GM12878 (cell line): ENCODE data around the gene WDFY3. TPM values are rescaled to one million over a fixed set of nuclear protein-coding genes. Genes with fewer than 3 reads are reported as not detected.

Source experiments
- ATAC-seq: fragments of 200-7000 bp; cut with Tn5 transposase; 3 replicates; pipeline ENCODE4 v1.9.1; 2020; ENCODE audit warnings: mild to moderate bottlenecking, moderate library complexity
- BruUV-seq: library from RNA; stranded (reverse); fragments of 400-500 nt; replicated peaks from 2 replicates; lab custom pipeline; 2021; lab: Mats Ljungman, UMichigan
- CTCF ChIA-PET: fragments of 300-600 bp; sonication (Branson Sonifier 250); formaldehyde crosslinking; extraction: SDS; loops from one replicate; lab custom pipeline; 2021; ENCODE audit warnings: inconsistent platforms; lab: Yijun Ruan, JAX
- POLR2A ChIA-PET: fragments of 350-600 bp; formaldehyde crosslinking; extraction: SDS; loops from one replicate; lab custom pipeline; 2021; ENCODE audit warnings: inconsistent platforms; lab: Charles Lee
- RAD21 ChIA-PET: fragments of 300-600 bp; sonication (Branson Sonifier 250); formaldehyde crosslinking; loops from one replicate; lab custom pipeline; 2023; ENCODE audit warnings: antibody characterized with exemption; ENCODE audit not compliant: unreplicated experiment; lab: Charles Lee
- SMC1A ChIA-PET: fragments of 300-600 bp; sonication (Branson Sonifier 250); formaldehyde crosslinking; loops from one replicate; lab custom pipeline; 2023; ENCODE audit not compliant: unreplicated experiment, uncharacterized antibody; lab: Charles Lee
- DNase-seq: peaks from one replicate; pipeline ENCODE4 v3.0.0-alpha.2; 2011; ENCODE audit warnings: low read depth, low spot score
- FAIRE-seq: peaks from 3 replicates; lab custom pipeline; 2011; peaks lifted over from hg19 to GRCh38; lab: Jason Lieb, UNC
- H2AFZ ChIP-seq: 2 replicates; pipeline ENCODE4 v1.6.0; 2011; ENCODE audit warnings: low read depth, low read length, control low read depth; ENCODE audit not compliant: control insufficient read depth
- H3K27ac ChIP-seq: 2 replicates; pipeline ENCODE4 v1.5.1; 2011; ENCODE audit warnings: control low read depth; ENCODE audit not compliant: control insufficient read depth, insufficient read depth
- H3K27me3 ChIP-seq, 2 experiments: replicated peaks in 1 of 2; 2 replicates each; pipeline versions ENCODE4 v1.6.0 to v1.6.1; 2011; ENCODE audit warnings: low read length in 1 of 2; ENCODE audit not compliant: control insufficient read depth in 2 of 2, insufficient read depth in 2 of 2
- H3K36me3 ChIP-seq, 2 experiments: 2 replicates each; pipeline ENCODE4 v1.5.1; 2011; ENCODE audit warnings: low read length in 1 of 2; ENCODE audit not compliant: control insufficient read depth in 2 of 2, insufficient read depth in 2 of 2
- H3K4me1 ChIP-seq: 2 replicates; pipeline ENCODE4 v1.6.1; 2011; ENCODE audit warnings: mild to moderate bottlenecking, low read length, moderate library complexity, mixed read lengths; ENCODE audit not compliant: control insufficient read depth, insufficient read depth
- H3K4me2 ChIP-seq: 2 replicates; pipeline ENCODE4 v1.6.0; 2011; ENCODE audit warnings: control low read depth; ENCODE audit not compliant: control insufficient read depth, insufficient read depth
- H3K4me3 ChIP-seq: fragments of 200-600 bp; sonication (generic); 2 replicates; pipeline ENCODE4 v1.5.1; 2016
- H3K79me2 ChIP-seq: 2 replicates; pipeline ENCODE4 v1.6.0; 2011; ENCODE audit warnings: low read length; ENCODE audit not compliant: control insufficient read depth, insufficient read depth
- H3K9ac ChIP-seq: 2 replicates; pipeline ENCODE4 v1.8.0; 2011; ENCODE audit warnings: low read length, control low read depth, mixed read lengths; ENCODE audit not compliant: control insufficient read depth, insufficient read depth
- H3K9me3 ChIP-seq: replicated peaks from 3 replicates; pipeline ENCODE4 v1.5.1; 2011; ENCODE audit warnings: mild to moderate bottlenecking, low read length; ENCODE audit not compliant: control insufficient read depth, insufficient read depth
- H4K20me1 ChIP-seq: 2 replicates; pipeline ENCODE4 v1.6.0; 2011; ENCODE audit not compliant: control insufficient read depth, insufficient read depth
- ATF3 ChIP-seq: IDR thresholded peaks from 2 replicates; pipeline ENCODE4 v1.6.1; 2011; ENCODE audit warnings: low read depth, mild to moderate bottlenecking, low read length, moderate library complexity, borderline replicate concordance; ENCODE audit errors: extremely low read depth
- BMI1 ChIP-seq: fragments of 450-650 bp; IDR thresholded peaks from 2 replicates; pipeline ENCODE4 v1.6.1; 2016; ENCODE audit warnings: mild to moderate bottlenecking, moderate library complexity, borderline replicate concordance
- ESRRA ChIP-seq: IDR thresholded peaks from 2 replicates; pipeline ENCODE4 v1.6.1; 2012; ENCODE audit warnings: mild to moderate bottlenecking, low read length, improper control_type of control experiment
- MXI1 ChIP-seq: fragments of 150-350 bp; IDR thresholded peaks from 2 replicates; pipeline ENCODE4 v1.6.1; 2011; ENCODE audit warnings: low read depth, mild to moderate bottlenecking, inconsistent platforms, low read length, improper control_type of control experiment
- PBX3 ChIP-seq: IDR thresholded peaks from 2 replicates; pipeline ENCODE4 v1.6.1; 2011; ENCODE audit warnings: mild to moderate bottlenecking, low read depth, low read length, moderate library complexity; ENCODE audit not compliant: insufficient replicate concordance
- USF2 ChIP-seq: IDR thresholded peaks from 2 replicates; pipeline ENCODE4 v1.6.1; 2011; ENCODE audit warnings: low read depth, low read length, improper control_type of control experiment, borderline replicate concordance
- in situ Hi-C: fragments of 300-500 bp; cut with MboI; formaldehyde crosslinking; loops from 9 replicates; pipeline ENCODE4 v1.14.3; 2018; ENCODE audit warnings: mixed read lengths
- intact Hi-C: fragments of 100-400 bp; cut with micrococcal nuclease; formaldehyde crosslinking; loops from one replicate; pipeline ENCODE4 v1.14.2; 2022; ENCODE audit not compliant: unreplicated experiment
- polyA plus RNA-seq, 11 experiments: library from polyadenylated mRNA; depleted of rRNA in 4 of 11; unstranded in 6 of 11; stranded (reverse) in 5 of 11; fragments of >200 nt; fragmentation: Nextera tagmentation in 4 of 11; fragmentation: Illumina TruSeq in 1 of 11; extraction: Ambion mirVana in 4 of 11; extraction: Trizol in 1 of 11; gene quantifications; 1 replicate in 1 of 11; 2 replicates in 10 of 11; pipeline versions ENCODE4 v1.2.1 to v1.2.3, GENCODE V29; 2011 to 2016; ENCODE audit warnings: inconsistent platforms in 2 of 11, missing spikeins in 2 of 11, low read depth in 1 of 11
- total RNA-seq, 4 experiments: library from RNA; depleted of rRNA in 3 of 4; stranded (reverse); fragments of >200 nt in 3 of 4; fragmentation: Illumina TruSeq in 1 of 4; extraction: Trizol in 1 of 4; gene quantifications; 2 replicates each; pipeline versions ENCODE4 v1.2.1 to v1.2.3, GENCODE V29; 2013 to 2021

Gene WDFY3
- total and polyA plus RNA-seq, 10 of the 15 experiments (the other 5 are each of a cell fraction or from before 2014, with no cell fraction given) = 0.01 to 0.23 (median 0.12) TPM; not detected in 2

GRCh38 chr4:84977396-84977795 is 10.9 kb upstream of the WDFY3 start:
- Histone ChIP-seq H3K9ac (no peak overlapping the region), H3K27ac (no peak overlapping the region), H3K4me3 (no peak overlapping the region), H2AFZ (no peak overlapping the region), H3K79me2 (no peaks in the 10 kb centered on the region), H4K20me1 (no peaks in the 10 kb centered on the region), H3K36me3 (no peaks in the 10 kb centered on the region), H3K4me1 (no peaks in the 10 kb centered on the region), H3K9me3 (no peaks in the 10 kb centered on the region), H3K4me2 (no peak overlapping the region), H3K27me3 (no peaks in the 10 kb centered on the region)
- ChIA-PET POLR2A (no interaction called here), SMC1A (no interaction called here), CTCF (no interaction called here), RAD21 (no interaction called here)
- no TSS peak for BruUV-seq
- FAIRE-seq (no peak), ATAC-seq (no peak), DNase-seq (no peak)
- in situ Hi-C loops = loop anchor here (10.0 kb wide), 1 partner anchor 223 kb away; no protein-coding TSS in a partner anchor
- no peak for TF ChIP-seq ESRRA
- no peak for TF ChIP-seq ATF3
- no peak for TF ChIP-seq BMI1
- no peak for TF ChIP-seq PBX3
- no peak for TF ChIP-seq MXI1
- no peak for TF ChIP-seq USF2
- intact Hi-C loops = loop anchor here (10.0 kb wide), 1 partner anchor 1333 kb away; no protein-coding TSS in a partner anchor
